ENCODE results near the gene CLCN7.

CLCN7 gene

GRCh38 chr16:1505912-1506311 lies 31.1 kb upstream of the CLCN7 start:
- H3K36me3 ChIP-seq (ENCODE audit: low read depth) = peaks cover 24% of the 10 kb centered on the region
- no peak for TF ChIP-seq CTCF (IDR thresholded peaks at IDR 0.05; ENCODE audit: poor library complexity, severe bottlenecking)
- no peak for ATAC-seq (ENCODE audit: low read depth)
- H3K4me3 ChIP-seq (ENCODE audit: severe bottlenecking) = no peak overlapping the region
- H3K4me1 ChIP-seq (ENCODE audit: insufficient read depth, poor library complexity, severe bottlenecking) = no peaks in the 10 kb centered on the region
- H3K27me3 ChIP-seq (ENCODE audit: insufficient read depth, poor library complexity, severe bottlenecking) = no peaks in the 10 kb centered on the region
- DNase-seq (ENCODE audit: low spot score) = peak; percentile 59
- no peaks in the 10 kb centered on the region for H3K9me3 ChIP-seq (ENCODE audit: severe bottlenecking)
- no peak overlapping the region for H3K27ac ChIP-seq (ENCODE audit: poor library complexity, severe bottlenecking)

GRCh38 chr16:1505073-1505844 lies 30.4 kb upstream of the CLCN7 start:
- H3K27me3 ChIP-seq (ENCODE audit: insufficient read depth, poor library complexity, severe bottlenecking) = no peaks in the 10 kb centered on the region
- no peak for ATAC-seq (ENCODE audit: low read depth)
- TF ChIP-seq CTCF (IDR thresholded peaks at IDR 0.05; ENCODE audit: poor library complexity, severe bottlenecking) = no peak
- H3K4me3 ChIP-seq (ENCODE audit: severe bottlenecking) = no peak overlapping the region
- H3K9me3 ChIP-seq (ENCODE audit: severe bottlenecking) = no peaks in the 10 kb centered on the region
- no peak overlapping the region for H3K27ac ChIP-seq (ENCODE audit: poor library complexity, severe bottlenecking)
- no peaks in the 10 kb centered on the region for H3K4me1 ChIP-seq (ENCODE audit: insufficient read depth, poor library complexity, severe bottlenecking)
- H3K36me3 ChIP-seq (ENCODE audit: low read depth) = peaks cover 27% of the 10 kb centered on the region
- DNase-seq (ENCODE audit: low spot score) = no peak

- Histone ChIP-seq H3K27ac (ENCODE audit: poor library complexity, severe bottlenecking) (no peak overlapping the region), H3K36me3 (ENCODE audit: low read depth) (peaks cover 30% of the 10 kb centered on the region), H3K4me3 (ENCODE audit: severe bottlenecking) (no peak overlapping the region), H3K9me3 (ENCODE audit: severe bottlenecking) (no peaks in the 10 kb centered on the region), H3K4me1 (ENCODE audit: insufficient read depth, poor library complexity, severe bottlenecking) (no peaks in the 10 kb centered on the region), H3K27me3 (ENCODE audit: insufficient read depth, poor library complexity, severe bottlenecking) (no peaks in the 10 kb centered on the region)
- no peak for ATAC-seq (ENCODE audit: low read depth)
- peak; percentile 60 for DNase-seq (ENCODE audit: low spot score)
- no peak for TF ChIP-seq CTCF (IDR thresholded peaks at IDR 0.05; ENCODE audit: poor library complexity, severe bottlenecking)
These were observed 28.5 kb upstream of the CLCN7 start for GRCh38 chr16:1503110-1503955.

- H3K36me3 ChIP-seq (ENCODE audit: low read depth) = peaks cover 38% of the 10 kb centered on the region
These were observed 27.5 kb upstream of the CLCN7 start for GRCh38 chr16:1502092-1503004.

More at GRCh38 chr16:1502092-1503004, 27.5 kb upstream of the CLCN7 start:
- H3K4me3 ChIP-seq (ENCODE audit: severe bottlenecking) = no peak overlapping the region
- no peaks in the 10 kb centered on the region for H3K9me3 ChIP-seq (ENCODE audit: severe bottlenecking)
- no peaks in the 10 kb centered on the region for H3K27me3 ChIP-seq (ENCODE audit: insufficient read depth, poor library complexity, severe bottlenecking)
- H3K27ac ChIP-seq (ENCODE audit: poor library complexity, severe bottlenecking) = no peak overlapping the region
- ATAC-seq (ENCODE audit: low read depth) (no peak), DNase-seq (ENCODE audit: low spot score) (no peak)
- H3K4me1 ChIP-seq (ENCODE audit: insufficient read depth, poor library complexity, severe bottlenecking) = no peaks in the 10 kb centered on the region
- TF ChIP-seq CTCF (IDR thresholded peaks at IDR 0.05; ENCODE audit: poor library complexity, severe bottlenecking) = no peak

Data from RWPE2 (cell line).